OCI-LY7 (cell line): Measurements from ENCODE around the gene TBC1D32.
"Not testable (repeated sequence)": the region's sequence is repeated elsewhere in the genome, so short reads cannot be mapped to it uniquely, and the experiment has no call there.

ENCODE experiments used
- CTCF ChIP-seq: fragments of 200-600 bp; sonication (generic); conservative IDR thresholded peaks from 2 replicates; pipeline ENCODE4 v1.5.1; 2014; ENCODE audit warnings: mild to moderate bottlenecking, antibody characterized with exemption, low read length, moderate library complexity, mixed read lengths
- EZH2phosphoT487 ChIP-seq: fragments of 200-600 bp; sonication (generic); IDR thresholded peaks from 2 replicates; pipeline ENCODE4 v1.6.1; 2018; ENCODE audit warnings: low read depth, borderline replicate concordance, mild to moderate bottlenecking, mixed run types, antibody characterized with exemption, low read length, moderate library complexity, mixed read lengths

GRCh38 chr6:121213341-121213740 lies 120.9 kb downstream of the TBC1D32 start:
- not testable (repeated sequence) for TF ChIP-seq CTCF, EZH2phosphoT487
